ENCODE data around the gene DEFB110.

DEFB110 gene

GRCh38 chr6:50021894-50022293 is at the start of gene DEFB110:
Gene DEFB110 (minus strand): TSS chr6:50021994. CDS start chr6:50021935, 59 bp downstream.
- TF ChIP-seq CTCF (IDR thresholded peaks at IDR 0.05; ENCODE audit: control extremely low read depth, extremely low read depth, low read depth, missing control alignments), result no peak
- DNase-seq (ENCODE audit: extremely low spot score), result no peak
- ChIA-PET CTCF (no interaction called here), POLR2A (no interaction called here)

DNA sequence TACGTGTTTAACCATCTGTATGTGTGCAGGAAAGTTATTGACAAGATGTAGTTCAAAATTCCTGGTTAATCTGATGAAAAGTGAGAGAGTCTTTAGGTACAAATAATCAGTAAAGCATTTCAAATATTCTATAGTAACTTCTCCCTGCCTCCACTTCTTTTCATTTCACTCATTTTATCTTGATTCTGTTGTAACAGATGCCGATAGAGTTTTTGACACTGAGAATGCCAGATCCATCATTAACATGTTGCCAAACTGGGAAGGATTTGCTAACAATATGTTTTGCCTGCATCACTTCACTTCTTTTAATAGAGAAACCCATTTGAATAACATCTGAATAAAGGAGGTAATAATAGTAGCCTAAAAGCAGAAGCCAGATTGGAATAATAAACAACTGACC is 48.3 kb upstream of the DEFB110 start:
- ChIA-PET CTCF (no interaction called here), POLR2A (no interaction called here)
- TF ChIP-seq CTCF (IDR thresholded peaks at IDR 0.05; ENCODE audit: control extremely low read depth, extremely low read depth, low read depth, missing control alignments), result no peak
- no peak for DNase-seq (ENCODE audit: extremely low spot score)

DNA sequence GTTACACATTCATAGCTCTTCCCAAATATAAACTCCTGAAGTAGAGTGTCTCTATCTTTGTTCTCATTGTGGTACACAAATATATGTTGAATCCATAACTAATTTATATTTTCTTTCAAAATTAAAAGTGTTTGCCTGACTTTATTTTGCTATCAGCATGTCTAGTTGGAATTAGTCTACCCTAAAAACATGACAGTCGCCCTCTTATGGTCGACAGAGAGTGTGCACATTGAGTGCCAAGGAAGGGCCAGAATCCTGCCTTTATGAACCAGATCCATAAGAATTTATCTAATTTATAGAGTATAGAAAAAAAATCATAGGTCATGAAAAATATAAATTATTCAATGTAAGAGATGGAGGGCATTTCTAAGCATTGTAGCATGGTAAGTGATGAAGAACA is 40.3 kb upstream of the DEFB110 start:
- peak; percentile 27 for TF ChIP-seq CTCF (IDR thresholded peaks at IDR 0.05; ENCODE audit: control extremely low read depth, extremely low read depth, low read depth, missing control alignments)
- ChIA-PET POLR2A (no interaction called here), CTCF (interaction anchor here (1.0 to 1.6 kb wide), 2 partner anchors 10 to 72 kb away, joined by 3 read pairs; no protein-coding TSS in a partner anchor)
- no peak for DNase-seq (ENCODE audit: extremely low spot score)

DNA sequence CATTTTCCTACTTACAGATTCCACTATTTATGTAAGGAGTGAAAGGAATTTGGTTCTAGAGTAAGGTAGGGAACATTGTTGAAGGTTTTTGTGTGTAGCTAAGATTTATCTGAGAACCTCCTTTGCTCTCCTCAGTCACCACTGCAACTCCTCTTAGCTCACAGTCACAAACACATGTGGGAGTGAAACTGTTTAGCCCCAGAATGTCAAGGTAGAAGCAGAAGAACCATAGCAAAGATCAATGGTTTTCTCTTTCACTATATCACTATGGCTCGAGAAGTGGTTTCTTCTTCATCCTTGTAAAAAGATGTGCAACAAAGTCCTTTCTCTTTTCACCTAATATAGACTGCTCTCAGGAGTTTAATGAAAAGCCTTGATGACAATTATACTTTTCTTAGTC is 34.4 kb upstream of the DEFB110 start:
- no peak for DNase-seq (ENCODE audit: extremely low spot score)
- POLR2A ChIA-PET, result no interaction called here
- CTCF ChIA-PET, result no interaction called here
- no peak for TF ChIP-seq CTCF (IDR thresholded peaks at IDR 0.05; ENCODE audit: control extremely low read depth, extremely low read depth, low read depth, missing control alignments)

DNA sequence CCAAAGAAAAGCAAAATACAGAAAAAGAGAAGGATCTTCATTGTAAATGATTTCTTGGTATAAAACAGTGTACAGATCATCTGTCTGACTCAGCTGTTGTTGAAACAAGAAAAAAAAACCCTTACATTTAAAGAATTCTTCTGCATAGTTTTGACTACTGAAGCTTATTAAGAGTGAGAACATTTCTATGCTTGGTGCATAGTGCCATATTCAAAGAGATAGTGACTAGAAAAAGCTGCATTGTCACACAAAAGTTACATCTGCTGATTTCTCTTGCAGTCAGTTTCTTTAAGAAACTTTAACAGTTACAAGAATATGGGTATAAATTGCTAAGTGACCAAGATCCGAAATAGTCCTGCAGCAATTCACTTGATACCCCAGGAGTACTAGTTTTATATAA is 28.0 kb upstream of the DEFB110 start, which contains the start of gene DEFB112:
TSS of gene DEFB112 (minus strand) at position 101 of the 400 bp plus-strand sequence. CDS start at position 41, 60 bp downstream.
- TF ChIP-seq CTCF (IDR thresholded peaks at IDR 0.05; ENCODE audit: control extremely low read depth, extremely low read depth, low read depth, missing control alignments), result no peak
- CTCF ChIA-PET, result no interaction called here
- POLR2A ChIA-PET, result no interaction called here

DNA sequence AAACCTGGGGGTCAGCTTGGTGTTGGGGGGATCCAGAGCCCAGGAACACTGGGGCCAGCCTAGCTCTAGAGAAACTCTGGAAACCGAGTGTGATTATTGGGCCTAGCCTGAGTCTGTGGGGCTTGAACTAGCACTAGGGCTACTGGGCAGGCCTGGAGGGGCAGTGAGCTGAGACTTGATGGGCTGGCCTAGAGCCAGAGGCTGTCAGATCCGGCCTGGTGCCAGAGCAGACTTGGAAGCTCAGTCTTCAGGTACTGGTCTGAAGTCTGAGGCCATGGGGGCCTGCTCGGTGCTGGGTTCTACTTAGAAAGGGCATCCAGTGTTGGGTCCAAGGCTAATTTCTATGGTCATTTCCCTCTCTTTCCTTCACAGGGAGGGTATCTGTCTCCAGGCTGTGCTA is 25.2 kb upstream of the DEFB110 start:
- TF ChIP-seq CTCF (IDR thresholded peaks at IDR 0.05; ENCODE audit: control extremely low read depth, extremely low read depth, low read depth, missing control alignments), result no peak
- CTCF ChIA-PET, result no interaction called here
- POLR2A ChIA-PET, result no interaction called here
- DNase-seq (ENCODE audit: extremely low spot score), result no peak

More for the DNA sequence above, 28.0 kb upstream of the DEFB110 start, which contains the start of gene DEFB112:
- no peak for DNase-seq (ENCODE audit: extremely low spot score)
